HL-60 (cell line): ENCODE results near the gene MMP3.

Experiments
- CTCF ChIP-seq: IDR thresholded peaks from one replicate; pipeline ENCODE4 v1.5.1; 2011; ENCODE audit warnings: low read length, control low read depth, inconsistent platforms; ENCODE audit not compliant: insufficient read depth
- POLR2AphosphoS5 ChIP-seq: IDR thresholded peaks from 2 replicates; pipeline ENCODE4 v1.6.1; 2012; ENCODE audit warnings: low read depth

GRCh38 chr11:102864724-102865123, 21.3 kb upstream of the MMP3 start:
- TF ChIP-seq CTCF (no peak), POLR2AphosphoS5 (no peak)
